Glutamatergic neuron (in vitro differentiated cells): ENCODE results near the gene ATP2B2. TPM values are rescaled to one million over a fixed set of nuclear protein-coding genes. Genes with fewer than 3 reads are reported as not detected.

Experiments used
- DNase-seq: peaks from one replicate; pipeline ENCODE4 v3.0.0; 2022
- H3K27ac Mint-ChIP-seq: one replicate; pipeline ENCODE4 v1.8.0; 2020; ENCODE audit warnings: mild to moderate bottlenecking, mixed read lengths, inconsistent platforms; ENCODE audit not compliant: unreplicated experiment
- H3K27me3 Mint-ChIP-seq: one replicate; pipeline ENCODE4 v1.8.0; 2020; ENCODE audit warnings: mild to moderate bottlenecking, moderate library complexity, mixed read lengths, inconsistent platforms; ENCODE audit not compliant: unreplicated experiment
- H3K36me3 Mint-ChIP-seq: one replicate; pipeline ENCODE4 v1.8.0; 2020; ENCODE audit warnings: mild to moderate bottlenecking, mixed read lengths, inconsistent platforms; ENCODE audit not compliant: unreplicated experiment
- H3K4me1 Mint-ChIP-seq: one replicate; pipeline ENCODE4 v1.8.0; 2020; ENCODE audit warnings: mild to moderate bottlenecking, low read depth, mixed read lengths, inconsistent platforms; ENCODE audit not compliant: unreplicated experiment
- H3K4me3 Mint-ChIP-seq: one replicate; pipeline ENCODE4 v1.8.0; 2020; ENCODE audit warnings: mild to moderate bottlenecking, mixed read lengths, inconsistent platforms; ENCODE audit not compliant: unreplicated experiment
- H3K9me3 Mint-ChIP-seq: one replicate; pipeline ENCODE4 v1.8.0; 2020; ENCODE audit warnings: mild to moderate bottlenecking, moderate library complexity, mixed read lengths, inconsistent platforms; ENCODE audit not compliant: unreplicated experiment
- CTCF ChIP-seq: fragments of 200-600 bp; sonication (generic); IDR thresholded peaks from one replicate; pipeline ENCODE4 v1.5.0; 2021; ENCODE audit not compliant: partially characterized antibody, unreplicated experiment
- long read RNA-seq: library from polyadenylated mRNA; unstranded; transcript quantifications from one replicate; pipeline ENCODE4 v2.0.0, GENCODE V29; 2020; ENCODE audit not compliant: unreplicated experiment
- total RNA-seq: library from RNA; stranded (reverse); fragmentation: NEBNext Ultra II Directional; extraction: Animal tissue kit (Norgen Biotek cat#: 25700); gene quantifications from one replicate; pipeline ENCODE4 v1.2.1, GENCODE V29; 2021; ENCODE audit not compliant: unreplicated experiment

The ATP2B2 gene
- total RNA-seq = 31.2 TPM
- long read RNA-seq, partial matches to known transcripts = 0 of 2 reads
- long read RNA-seq, other reads (novel, unspliced or antisense) = 2 of 2 reads

GRCh38 chr3:10505050-10505790 lies at the start of gene ATP2B2:
Gene ATP2B2 (minus strand): TSS chr3:10505586. CDS start chr3:10449543, 56,043 bp downstream.
- Mint-ChIP-seq H3K4me3 (peak within 1 kb of the TSS; percentile 81), H3K27me3 (peaks cover 2% of the 10 kb centered on the region), H3K36me3 (no peaks in the 10 kb centered on the region), H3K27ac (peak within 1 kb of the TSS; percentile 48), H3K9me3 (peaks cover 4% of the 10 kb centered on the region), H3K4me1 (peaks cover 6% of the 10 kb centered on the region)
- DNase-seq = peak; percentile 68
- TF ChIP-seq CTCF = no peak

- no peak overlapping the region for H3K27ac Mint-ChIP-seq
- H3K4me1 Mint-ChIP-seq = peaks cover 49% of the 10 kb centered on the region
- H3K9me3 Mint-ChIP-seq = peaks cover 2% of the 10 kb centered on the region
- no peak for TF ChIP-seq CTCF
- H3K36me3 Mint-ChIP-seq = no peaks in the 10 kb centered on the region
- DNase-seq = no peak
- H3K4me3 Mint-ChIP-seq = no peak overlapping the region
- H3K27me3 Mint-ChIP-seq = no peaks in the 10 kb centered on the region
These were observed 49.4 kb upstream of the ATP2B2 start for GRCh38 chr3:10554746-10555145.

GRCh38 chr3:10554236-10554611 lies 48.8 kb upstream of the ATP2B2 start:
- Mint-ChIP-seq H3K4me1 (peaks cover 48% of the 10 kb centered on the region), H3K27ac (peak overlapping the region; percentile 69)
- no peak for DNase-seq

GRCh38 chr3:10553591-10554235 lies 48.3 kb upstream of the ATP2B2 start:
- Mint-ChIP-seq H3K36me3 (peaks cover 4% of the 10 kb centered on the region), H3K27me3 (no peaks in the 10 kb centered on the region), H3K27ac (peak overlapping the region; percentile 69), H3K4me1 (peaks cover 45% of the 10 kb centered on the region), H3K9me3 (peaks cover 2% of the 10 kb centered on the region), H3K4me3 (no peak overlapping the region)
- DNase-seq = peak; percentile 73
- TF ChIP-seq CTCF = no peak

More at GRCh38 chr3:10554236-10554611, 48.8 kb upstream of the ATP2B2 start:
- H3K4me3 Mint-ChIP-seq = peak overlapping the region; percentile 3
- peaks cover 2% of the 10 kb centered on the region for H3K36me3 Mint-ChIP-seq
- no peak for TF ChIP-seq CTCF
- H3K9me3 Mint-ChIP-seq = peaks cover 2% of the 10 kb centered on the region
- H3K27me3 Mint-ChIP-seq = no peaks in the 10 kb centered on the region

GRCh38 chr3:10552631-10552943 lies 47.2 kb upstream of the ATP2B2 start:
- Mint-ChIP-seq H3K9me3 (peaks cover 2% of the 10 kb centered on the region), H3K4me1 (peaks cover 47% of the 10 kb centered on the region), H3K4me3 (no peak overlapping the region), H3K27ac (no peak overlapping the region), H3K36me3 (peaks cover 4% of the 10 kb centered on the region), H3K27me3 (peaks cover 2% of the 10 kb centered on the region)
- no peak for DNase-seq
- TF ChIP-seq CTCF = no peak
